Ovary (tissue), 9 donors: Measurements from ENCODE around the gene LKAAEAR1. TPM values are rescaled to one million over a fixed set of nuclear protein-coding genes. Genes with fewer than 3 reads are reported as not detected.
A peak's percentile ranks its signal among the peaks of the same experiment; 100 is the strongest.

Experiments used
- DNase-seq, 5 donors: peaks; one replicate each; pipeline ENCODE4 v3.0.0-alpha.2; 2019 to 2020
- H3K27ac ChIP-seq, 2 donors: fragments of 200-600 bp; one replicate each; pipeline versions ENCODE4 v1.5.1 to v1.8.0; 2019 to 2022
- H3K27me3 ChIP-seq: fragments of 200-600 bp; one replicate; pipeline ENCODE4 v1.8.0; 2022
- H3K36me3 ChIP-seq: fragments of 200-600 bp; sonication (generic); one replicate; pipeline ENCODE4 v1.5.1; 2019
- H3K4me1 ChIP-seq: one replicate; pipeline ENCODE4 v1.8.1; 2013; ENCODE audit warnings: mild to moderate bottlenecking, moderate library complexity; ENCODE audit not compliant: insufficient read depth
- H3K4me3 ChIP-seq: fragments of 200-600 bp; sonication (generic); one replicate; pipeline ENCODE4 v1.5.1; 2017
- H3K9me3 ChIP-seq, 2 donors: fragments of 200-600 bp in 1 of 2; sonication (generic) in 1 of 2; one replicate each; pipeline versions ENCODE4 v1.5.1 to v1.8.1; 2013 to 2019; ENCODE audit warnings: mild to moderate bottlenecking in 1 of 2, moderate library complexity in 1 of 2
- EP300 ChIP-seq: sonication (generic); formaldehyde crosslinking; IDR thresholded peaks from one replicate; pipeline ENCODE4 v1.6.1; 2017; ENCODE audit warnings: antibody characterized with exemption
- POLR2A ChIP-seq: fragments of 450-650 bp; IDR thresholded peaks from one replicate; pipeline ENCODE4 v1.6.1; 2017; ENCODE audit warnings: antibody characterized with exemption, mild to moderate bottlenecking, moderate library complexity
- WGBS, 3 donors: extraction: QIAGEN DNeasy Blood & Tissue Kit in 1 of 3; methylation state at CpG; one replicate each; pipeline versions ENCODE4 v1.1.5 to v1.1.7; 2013 to 2017; 5-methylcytosine and 5-hydroxymethylcytosine counted together
- intact Hi-C, 4 donors: fragments of 100-400 bp; cut with DNase I; formaldehyde crosslinking; loops; one replicate each; pipeline versions ENCODE4 v1.11.0 to v1.15.1; 2022 to 2023
- polyA plus RNA-seq, 2 donors: library from polyadenylated mRNA; stranded (reverse); fragments of 200-250 nt in 1 of 2; fragments of 350-450 nt in 1 of 2; fragmentation: Illumina TruSeq in 1 of 2; extraction: RNeasy Lipid Tissue Mini Kit (QIAGEN cat#74804) in 1 of 2; gene quantifications; one replicate each; pipeline ENCODE4 v1.2.3, GENCODE V29; 2013 to 2014
- total RNA-seq, 7 donors: library from RNA; depleted of rRNA in 2 of 7; stranded (reverse); fragments of >200 nt in 2 of 7; fragmentation: NEBNext Ultra II Directional in 3 of 7; extraction: Animal tissue kit (Norgen Biotek cat#: 25700) in 3 of 7; gene quantifications; one replicate each; pipeline versions ENCODE4 v1.1.0 to v1.2.4, GENCODE V29; 2016 to 2023
- TF ChIP-seq, protein P1 (sequence below), 3 donors: fragments of 450-650 bp in 2 of 3; fragments of 200-600 bp in 1 of 3; IDR thresholded peaks; one replicate each; pipeline versions ENCODE4 v1.5.1 to v1.8.0; 2016 to 2022; ENCODE audit warnings: antibody characterized with exemption in 3 of 3, mild to moderate bottlenecking in 1 of 3
- donor health status: DM: no; HTN: no; CAD: no; lungs with moderate emphysema.
- donor health status: DM: no; HTN: no; CAD: no.
- donor health status: Bipolar disorder and iron deficiency.
- donor health status: DM: yes; HTN: yes; CAD: no.
- donor health status: DM: no; HTN: no; CAD: no.
- donor health status: DM: yes; HTN: yes; CAD: no.

LKAAEAR1 gene
- total and polyA plus RNA-seq, 9 donors, result 10.5 TPM; not detected in 8

DNA sequence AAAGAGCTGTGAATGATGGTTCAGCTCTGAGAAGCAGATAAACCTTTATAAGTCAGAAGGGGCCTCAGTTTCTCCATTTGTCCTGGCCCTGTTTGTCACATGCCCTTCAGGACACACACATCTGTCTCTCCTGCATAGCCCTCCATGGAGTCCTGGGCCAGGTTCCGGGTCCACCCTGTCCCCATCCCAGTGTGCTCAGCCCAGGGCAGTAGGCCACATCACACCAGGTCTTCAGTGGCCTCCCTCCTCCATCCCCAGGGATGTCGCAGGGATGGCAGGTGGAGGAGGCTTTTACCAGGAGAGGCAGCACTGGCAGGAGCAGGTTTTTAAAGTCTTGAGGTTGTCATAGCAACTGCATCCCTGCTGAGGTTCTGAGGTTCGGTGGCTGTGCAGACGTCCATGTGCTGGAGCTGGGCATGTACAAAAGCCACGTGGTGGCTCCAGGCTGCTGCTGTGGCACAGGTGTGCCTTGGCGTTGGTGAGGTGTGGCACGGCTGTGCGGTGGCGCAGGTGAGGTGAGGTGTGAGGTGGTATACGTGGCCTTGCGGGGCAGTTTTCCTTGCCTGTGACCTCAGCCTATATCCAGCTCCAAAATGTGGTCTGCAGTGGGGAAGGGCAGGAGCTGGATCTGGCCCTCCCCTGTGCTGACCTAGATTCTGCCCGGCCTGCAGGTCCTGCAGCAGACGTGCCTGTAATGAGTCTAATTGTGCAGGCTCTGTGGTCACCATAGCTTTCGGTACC lies 31.1 kb upstream of the LKAAEAR1 start:
- WGBS, 3 donors, result 64 to 70% (median 69%) methylated on average over 14 of the region's 14 CpGs
- H3K27me3 ChIP-seq, result no peaks in the 10 kb centered on the region
- intact Hi-C loops, result loop anchor here in 1 of 4 donors (10.0 kb wide), 1 partner anchor 81 kb away; the partner anchor contains the start of gene C20orf204
- H3K27ac ChIP-seq, result no peak overlapping the region
- peak in 1 of 5 donors; percentile 3 for DNase-seq
- H3K4me1 ChIP-seq, result peaks cover 2% of the 10 kb centered on the region
- no peak overlapping the region for H3K4me3 ChIP-seq
- TF ChIP-seq EP300 (no peak), POLR2A (no peak)
- TF ChIP-seq, protein P1, sequence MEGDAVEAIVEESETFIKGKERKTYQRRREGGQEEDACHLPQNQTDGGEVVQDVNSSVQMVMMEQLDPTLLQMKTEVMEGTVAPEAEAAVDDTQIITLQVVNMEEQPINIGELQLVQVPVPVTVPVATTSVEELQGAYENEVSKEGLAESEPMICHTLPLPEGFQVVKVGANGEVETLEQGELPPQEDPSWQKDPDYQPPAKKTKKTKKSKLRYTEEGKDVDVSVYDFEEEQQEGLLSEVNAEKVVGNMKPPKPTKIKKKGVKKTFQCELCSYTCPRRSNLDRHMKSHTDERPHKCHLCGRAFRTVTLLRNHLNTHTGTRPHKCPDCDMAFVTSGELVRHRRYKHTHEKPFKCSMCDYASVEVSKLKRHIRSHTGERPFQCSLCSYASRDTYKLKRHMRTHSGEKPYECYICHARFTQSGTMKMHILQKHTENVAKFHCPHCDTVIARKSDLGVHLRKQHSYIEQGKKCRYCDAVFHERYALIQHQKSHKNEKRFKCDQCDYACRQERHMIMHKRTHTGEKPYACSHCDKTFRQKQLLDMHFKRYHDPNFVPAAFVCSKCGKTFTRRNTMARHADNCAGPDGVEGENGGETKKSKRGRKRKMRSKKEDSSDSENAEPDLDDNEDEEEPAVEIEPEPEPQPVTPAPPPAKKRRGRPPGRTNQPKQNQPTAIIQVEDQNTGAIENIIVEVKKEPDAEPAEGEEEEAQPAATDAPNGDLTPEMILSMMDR (IDR thresholded peaks at IDR 0.05), result no peak
- no peaks in the 10 kb centered on the region for H3K36me3 ChIP-seq
- no peaks in the 10 kb centered on the region for H3K9me3 ChIP-seq

DNA sequence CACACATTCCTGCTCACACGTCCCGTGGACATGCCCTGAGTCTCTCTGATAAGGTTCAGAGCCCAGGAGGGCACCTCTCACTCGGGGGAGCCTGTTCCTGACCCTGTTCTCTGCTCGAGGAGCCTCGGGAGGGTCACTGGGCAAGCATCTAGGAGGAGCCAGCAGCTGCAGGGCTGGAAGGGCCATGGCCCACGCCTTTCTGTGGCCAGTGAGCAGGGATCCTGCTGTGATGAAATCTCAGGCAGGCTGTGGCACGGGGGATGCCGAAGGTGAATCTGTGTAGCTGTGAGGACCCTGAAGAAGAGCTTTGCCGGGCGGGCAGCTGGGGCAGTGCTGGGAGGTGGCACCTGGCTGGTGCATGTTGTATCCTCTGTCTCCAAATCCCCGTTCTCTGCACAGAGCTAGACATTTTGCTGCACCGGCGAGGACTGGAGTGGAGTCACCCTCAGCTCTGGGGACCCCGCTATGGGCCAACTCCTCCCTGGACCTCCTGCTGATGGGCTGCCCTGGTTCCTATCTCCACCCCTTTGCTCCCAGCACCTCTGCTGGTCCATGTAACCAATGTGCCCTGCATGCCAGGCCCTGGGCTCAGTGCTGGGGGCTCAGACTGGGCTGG lies 30.3 kb upstream of the LKAAEAR1 start:
- no peaks in the 10 kb centered on the region for H3K9me3 ChIP-seq
- H3K36me3 ChIP-seq, result no peaks in the 10 kb centered on the region
- intact Hi-C loops, result loop anchor here in 1 of 4 donors (10.0 kb wide), 1 partner anchor 80 kb away; the partner anchor contains the start of gene C20orf204
- DNase-seq, result peak in 1 of 5 donors; percentile 2
- no peak overlapping the region for H3K4me3 ChIP-seq
- H3K27ac ChIP-seq, result no peak overlapping the region
- H3K27me3 ChIP-seq, result no peaks in the 10 kb centered on the region
- no peaks in the 10 kb centered on the region for H3K4me1 ChIP-seq
- TF ChIP-seq, protein P1 (IDR thresholded peaks at IDR 0.05), result no peak
- TF ChIP-seq POLR2A (no peak), EP300 (no peak)
- 61 to 68% (median 66%) methylated on average over 14 of the region's 14 CpGs for WGBS, 3 donors

DNA sequence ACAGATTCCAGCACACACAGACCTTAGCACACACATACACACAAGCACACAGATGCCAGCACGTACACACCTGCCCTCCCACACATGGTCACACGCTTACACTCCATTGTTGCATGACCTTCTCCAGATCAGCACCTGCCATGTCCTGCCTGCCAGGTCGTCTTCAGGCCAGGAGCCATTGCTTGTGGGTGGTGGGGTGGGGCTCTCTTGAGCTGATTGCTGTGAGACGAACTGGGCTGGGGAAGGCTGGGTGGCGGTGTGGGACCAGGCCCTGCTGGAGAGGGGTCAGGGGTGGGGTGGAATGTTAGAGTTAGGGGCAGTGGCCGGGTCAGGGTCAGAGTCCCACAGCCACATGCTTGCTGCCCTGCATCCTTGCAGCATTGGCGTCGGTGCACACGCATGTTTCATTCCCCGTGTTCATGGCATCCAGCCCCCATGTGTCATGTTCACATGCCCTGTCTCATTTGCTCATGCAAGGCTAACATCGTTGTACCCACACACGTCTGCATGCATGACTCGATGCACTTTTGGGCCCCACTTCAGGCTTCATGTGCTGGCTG lies 29.7 kb upstream of the LKAAEAR1 start:
- no peaks in the 10 kb centered on the region for H3K9me3 ChIP-seq
- WGBS, 3 donors, result 68 to 76% (median 69%) methylated on average over 13 of the region's 13 CpGs
- no peaks in the 10 kb centered on the region for H3K4me1 ChIP-seq
- no peaks in the 10 kb centered on the region for H3K27me3 ChIP-seq
- H3K4me3 ChIP-seq, result no peak overlapping the region
- no peak overlapping the region for H3K27ac ChIP-seq
- TF ChIP-seq, protein P1 (IDR thresholded peaks at IDR 0.05), result no peak
- no peaks in the 10 kb centered on the region for H3K36me3 ChIP-seq
- DNase-seq, result peak in 3 of 5 donors; percentile 1 to 17 (median 9)
- intact Hi-C loops, result loop anchor here in 1 of 4 donors (10.0 kb wide), 1 partner anchor 79 kb away; the partner anchor contains the start of gene C20orf204

DNA sequence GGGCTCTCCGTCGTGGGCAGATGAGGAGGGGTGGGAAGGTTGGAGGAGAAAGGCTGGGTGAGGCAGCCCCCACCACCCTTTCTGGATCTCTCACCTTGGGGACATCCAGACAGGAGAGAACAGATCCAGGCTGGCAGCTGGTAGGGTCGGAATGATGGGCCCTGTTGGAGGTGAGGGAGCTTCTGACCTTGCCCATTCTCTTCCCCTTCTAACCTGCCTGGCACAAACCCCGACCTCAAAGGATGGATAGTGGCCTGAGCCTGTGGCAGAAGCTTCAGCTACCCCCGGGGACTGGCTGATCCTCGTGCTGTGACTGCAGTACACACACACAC lies 29.2 kb upstream of the LKAAEAR1 start:
- intact Hi-C loops, result loop anchor here in 1 of 4 donors (10.0 kb wide), 1 partner anchor 79 kb away; the partner anchor contains the start of gene C20orf204
- 47 to 51% (median 49%) methylated on average over 6 of the region's 6 CpGs for WGBS, 3 donors

More for the DNA sequence above, 29.2 kb upstream of the LKAAEAR1 start:
- H3K4me1 ChIP-seq, result no peaks in the 10 kb centered on the region
- no peaks in the 10 kb centered on the region for H3K9me3 ChIP-seq
- no peak for TF ChIP-seq EP300
- no peak for TF ChIP-seq POLR2A
- TF ChIP-seq, protein P1 (IDR thresholded peaks at IDR 0.05), result no peak
- no peak overlapping the region for H3K27ac ChIP-seq
- peak in 1 of 5 donors; percentile 10 for DNase-seq
- no peaks in the 10 kb centered on the region for H3K27me3 ChIP-seq
- H3K4me3 ChIP-seq, result no peak overlapping the region
- no peaks in the 10 kb centered on the region for H3K36me3 ChIP-seq
